ENCODE measurements around the gene AIRE. TPM values are rescaled to one million over a fixed set of nuclear protein-coding genes. Genes with fewer than 3 reads are reported as not detected.

AIRE gene
- total and polyA plus RNA-seq, 8 donors, result 0.06 to 0.21 (median 0.09) TPM; not detected in 2

GRCh38 chr21:44318489-44319285 is 33.0 kb downstream of the AIRE start:
- TF ChIP-seq, protein P1, sequence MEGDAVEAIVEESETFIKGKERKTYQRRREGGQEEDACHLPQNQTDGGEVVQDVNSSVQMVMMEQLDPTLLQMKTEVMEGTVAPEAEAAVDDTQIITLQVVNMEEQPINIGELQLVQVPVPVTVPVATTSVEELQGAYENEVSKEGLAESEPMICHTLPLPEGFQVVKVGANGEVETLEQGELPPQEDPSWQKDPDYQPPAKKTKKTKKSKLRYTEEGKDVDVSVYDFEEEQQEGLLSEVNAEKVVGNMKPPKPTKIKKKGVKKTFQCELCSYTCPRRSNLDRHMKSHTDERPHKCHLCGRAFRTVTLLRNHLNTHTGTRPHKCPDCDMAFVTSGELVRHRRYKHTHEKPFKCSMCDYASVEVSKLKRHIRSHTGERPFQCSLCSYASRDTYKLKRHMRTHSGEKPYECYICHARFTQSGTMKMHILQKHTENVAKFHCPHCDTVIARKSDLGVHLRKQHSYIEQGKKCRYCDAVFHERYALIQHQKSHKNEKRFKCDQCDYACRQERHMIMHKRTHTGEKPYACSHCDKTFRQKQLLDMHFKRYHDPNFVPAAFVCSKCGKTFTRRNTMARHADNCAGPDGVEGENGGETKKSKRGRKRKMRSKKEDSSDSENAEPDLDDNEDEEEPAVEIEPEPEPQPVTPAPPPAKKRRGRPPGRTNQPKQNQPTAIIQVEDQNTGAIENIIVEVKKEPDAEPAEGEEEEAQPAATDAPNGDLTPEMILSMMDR (IDR thresholded peaks at IDR 0.05), result no peak
- Histone ChIP-seq H3K27ac (no peak overlapping the region), H3K36me3 (peaks cover 0 to 98% of the 10 kb centered on the region in 2 donors), H3K4me1 (no peaks in the 10 kb centered on the region), H3K4me3 (no peak overlapping the region), H3K9me3 (no peaks in the 10 kb centered on the region), H3K27me3 (no peaks in the 10 kb centered on the region)
- intact Hi-C loops (cut with DNase I), result no loop called here
- ATAC-seq (no peak), DNase-seq (peak in 1 of 4 donors; percentile 75)

DNA sequence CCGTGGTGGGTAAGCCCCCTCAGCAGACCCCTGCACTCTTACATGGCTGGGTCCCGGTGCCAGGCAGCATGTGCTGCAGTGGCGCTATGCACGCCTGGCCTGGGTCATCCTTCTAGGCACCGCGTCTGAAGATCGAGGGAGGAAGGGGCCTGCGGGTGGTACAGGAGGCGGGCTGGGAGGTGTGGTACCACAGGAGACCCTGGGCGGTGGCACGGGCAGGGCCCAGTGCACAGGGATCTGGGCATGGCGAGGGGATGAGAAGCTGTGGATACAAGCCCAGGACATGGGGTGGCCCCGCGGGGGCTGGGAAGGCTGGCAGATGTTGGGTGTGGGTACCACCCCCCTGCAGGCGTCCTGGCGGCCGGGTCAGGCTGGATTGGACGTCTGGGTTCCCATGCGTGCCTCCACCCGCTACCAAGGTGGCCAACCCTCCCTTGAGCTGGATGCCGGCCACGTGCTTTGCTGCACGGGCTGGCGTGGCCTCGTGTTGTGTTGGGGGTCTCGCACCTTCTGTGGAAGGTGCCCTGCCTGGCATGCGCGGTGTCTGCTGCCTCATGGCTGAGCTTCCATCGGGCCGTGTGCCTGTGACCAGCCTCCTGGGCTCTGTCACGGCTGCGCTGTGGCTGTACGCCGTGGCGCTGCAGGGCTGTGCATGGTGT is 33.9 kb downstream of the AIRE start:
- Histone ChIP-seq H3K36me3 (peaks cover 0 to 99% of the 10 kb centered on the region in 2 donors), H3K9me3 (no peaks in the 10 kb centered on the region), H3K4me1 (no peaks in the 10 kb centered on the region), H3K4me3 (no peak overlapping the region), H3K27ac (no peak overlapping the region), H3K27me3 (no peaks in the 10 kb centered on the region)
- TF ChIP-seq, protein P1 (IDR thresholded peaks at IDR 0.05), result no peak
- DNase-seq (peak in 1 of 4 donors; percentile 67), ATAC-seq (no peak)
- intact Hi-C loops (cut with DNase I), result no loop called here

- ATAC-seq (no peak), DNase-seq (peak in 1 of 4 donors; percentile 69)
- Histone ChIP-seq H3K4me1 (no peaks in the 10 kb centered on the region), H3K4me3 (no peak overlapping the region), H3K27ac (no peak overlapping the region), H3K36me3 (peaks cover 0 to 99% of the 10 kb centered on the region in 2 donors), H3K9me3 (no peaks in the 10 kb centered on the region), H3K27me3 (no peaks in the 10 kb centered on the region)
- intact Hi-C loops (cut with DNase I), result no loop called here
- TF ChIP-seq, protein P1 (IDR thresholded peaks at IDR 0.05), result no peak
These were observed 35.2 kb downstream of the AIRE start for GRCh38 chr21:44320847-44321246.

- H3K9me3 ChIP-seq, result no peaks in the 10 kb centered on the region
- TF ChIP-seq, protein P1 (IDR thresholded peaks at IDR 0.05), result no peak
- DNase-seq, result peak in 1 of 4 donors; percentile 71
- H3K4me1 ChIP-seq, result peaks cover 0 to under 1% of the 10 kb centered on the region in 2 donors
- H3K4me3 ChIP-seq, result no peak overlapping the region
- H3K27me3 ChIP-seq, result no peaks in the 10 kb centered on the region
- peaks cover 0 to 100% of the 10 kb centered on the region in 2 donors for H3K36me3 ChIP-seq
- no peak overlapping the region for H3K27ac ChIP-seq
- intact Hi-C loops (cut with DNase I), result no loop called here
- ATAC-seq, result no peak
These were observed 36.3 kb downstream of the AIRE start for GRCh38 chr21:44321846-44322450.
